GM12878 (cell line): ENCODE measurements around the gene PLP2. TPM values are rescaled to one million over a fixed set of nuclear protein-coding genes. Genes with fewer than 3 reads are reported as not detected.
A peak's percentile ranks its signal among the peaks of the same experiment; 100 is the strongest.

ENCODE experiments used
- EP300 ChIP-seq, 2 experiments: fragments of 150-350 bp in 1 of 2; IDR thresholded peaks; 2 replicates each; pipeline ENCODE4 v1.6.1; 2011 to 2012; ENCODE audit warnings: low read depth in 2 of 2, low read length in 2 of 2, borderline replicate concordance in 1 of 2, improper control_type of control experiment in 1 of 2, inconsistent platforms in 1 of 2; ENCODE audit not compliant: control insufficient read depth in 1 of 2
- HDGF ChIP-seq: fragments of 450-650 bp; IDR thresholded peaks from 2 replicates; pipeline ENCODE4 v1.6.1; 2016; ENCODE audit warnings: antibody characterized with exemption
- NFXL1 ChIP-seq: fragments of 450-650 bp; IDR thresholded peaks from 2 replicates; pipeline ENCODE4 v1.6.1; 2017; ENCODE audit warnings: antibody characterized with exemption, mild to moderate bottlenecking, borderline replicate concordance
- NR2C2 ChIP-seq: IDR thresholded peaks from 2 replicates; pipeline ENCODE4 v1.6.1; 2011; ENCODE audit warnings: borderline replicate concordance, low read depth; ENCODE audit not compliant: control insufficient read depth, insufficient read length
- RELB ChIP-seq: fragments of 450-650 bp; IDR thresholded peaks from 2 replicates; pipeline ENCODE4 v1.6.1; 2017; ENCODE audit warnings: low read depth, mild to moderate bottlenecking, moderate library complexity
- RUNX3 ChIP-seq: IDR thresholded peaks from 2 replicates; pipeline ENCODE4 v1.6.1; 2012; ENCODE audit warnings: low read length, inconsistent platforms
- SMAD1 ChIP-seq: fragments of 450-650 bp; IDR thresholded peaks from 2 replicates; pipeline ENCODE4 v1.6.1; 2018; ENCODE audit warnings: mild to moderate bottlenecking, low read depth; ENCODE audit not compliant: partially characterized antibody
- SMAD5 ChIP-seq: IDR thresholded peaks from 2 replicates; pipeline ENCODE4 v1.6.1; 2016; ENCODE audit warnings: antibody characterized with exemption, low read depth
- SREBF1 ChIP-seq: IDR thresholded peaks from 2 replicates; pipeline ENCODE4 v1.6.1; 2012; ENCODE audit warnings: mild to moderate bottlenecking, low read length
- STAT1 ChIP-seq: fragments of 450-650 bp; conservative IDR thresholded peaks from 2 replicates; pipeline ENCODE4 v1.6.1; 2014; ENCODE audit warnings: antibody characterized with exemption, mild to moderate bottlenecking
- TCF12 ChIP-seq: IDR thresholded peaks from 2 replicates; pipeline ENCODE4 v1.6.1; 2011; ENCODE audit warnings: low read depth, mild to moderate bottlenecking, low read length
- TCF3 ChIP-seq: IDR thresholded peaks from 2 replicates; pipeline ENCODE4 v1.6.1; 2012; ENCODE audit warnings: low read depth, mild to moderate bottlenecking, low read length, borderline replicate concordance; ENCODE audit not compliant: insufficient read depth
- ZNF24 ChIP-seq: fragments of 450-650 bp; IDR thresholded peaks from 2 replicates; pipeline ENCODE4 v1.6.1; 2017; ENCODE audit warnings: antibody characterized with exemption, mild to moderate bottlenecking
- polyA plus RNA-seq, 11 experiments: library from polyadenylated mRNA; depleted of rRNA in 4 of 11; unstranded in 6 of 11; stranded (reverse) in 5 of 11; fragments of >200 nt; fragmentation: Nextera tagmentation in 4 of 11; fragmentation: Illumina TruSeq in 1 of 11; extraction: Ambion mirVana in 4 of 11; extraction: Trizol in 1 of 11; gene quantifications; 1 replicate in 1 of 11; 2 replicates in 10 of 11; pipeline versions ENCODE4 v1.2.1 to v1.2.3, GENCODE V29; 2011 to 2016; ENCODE audit warnings: inconsistent platforms in 2 of 11, missing spikeins in 2 of 11, low read depth in 1 of 11
- total RNA-seq, 4 experiments: library from RNA; depleted of rRNA in 3 of 4; stranded (reverse); fragments of >200 nt in 3 of 4; fragmentation: Illumina TruSeq in 1 of 4; extraction: Trizol in 1 of 4; gene quantifications; 2 replicates each; pipeline versions ENCODE4 v1.2.1 to v1.2.3, GENCODE V29; 2013 to 2021
- TF ChIP-seq, protein P1 (sequence below): fragments of 450-650 bp; formaldehyde crosslinking; IDR thresholded peaks from 2 replicates; pipeline ENCODE4 v1.4.0; 2020; ENCODE audit warnings: mild to moderate bottlenecking, moderate library complexity
- TF ChIP-seq, protein P2 (sequence below): IDR thresholded peaks from 2 replicates; pipeline ENCODE4 v1.6.1; 2011; ENCODE audit warnings: mild to moderate bottlenecking, low read depth, low read length, moderate library complexity; ENCODE audit not compliant: insufficient replicate concordance
- TF ChIP-seq, protein P3 (sequence below): fragments of 150-350 bp; IDR thresholded peaks from 2 replicates; pipeline ENCODE4 v1.6.1; 2016; ENCODE audit warnings: low read depth, low read length
- TF ChIP-seq, protein P4 (sequence below): IDR thresholded peaks from 2 replicates; pipeline ENCODE4 v1.6.1; 2012; ENCODE audit warnings: low read depth, low read length, improper control_type of control experiment
- TF ChIP-seq, protein P5 (sequence below): fragments of 450-650 bp; IDR thresholded peaks from 2 replicates; pipeline ENCODE4 v1.6.1; 2016; ENCODE audit warnings: mild to moderate bottlenecking

The PLP2 gene
- total and polyA plus RNA-seq, 10 of the 15 experiments (the other 5 are each of a cell fraction or from before 2014, with no cell fraction given) = 56.6 to 177 (median 99.3) TPM

GRCh38 chrX:49172280-49172780 lies 632 bp downstream of the PLP2 start (continued):
- TF ChIP-seq, protein P1, sequence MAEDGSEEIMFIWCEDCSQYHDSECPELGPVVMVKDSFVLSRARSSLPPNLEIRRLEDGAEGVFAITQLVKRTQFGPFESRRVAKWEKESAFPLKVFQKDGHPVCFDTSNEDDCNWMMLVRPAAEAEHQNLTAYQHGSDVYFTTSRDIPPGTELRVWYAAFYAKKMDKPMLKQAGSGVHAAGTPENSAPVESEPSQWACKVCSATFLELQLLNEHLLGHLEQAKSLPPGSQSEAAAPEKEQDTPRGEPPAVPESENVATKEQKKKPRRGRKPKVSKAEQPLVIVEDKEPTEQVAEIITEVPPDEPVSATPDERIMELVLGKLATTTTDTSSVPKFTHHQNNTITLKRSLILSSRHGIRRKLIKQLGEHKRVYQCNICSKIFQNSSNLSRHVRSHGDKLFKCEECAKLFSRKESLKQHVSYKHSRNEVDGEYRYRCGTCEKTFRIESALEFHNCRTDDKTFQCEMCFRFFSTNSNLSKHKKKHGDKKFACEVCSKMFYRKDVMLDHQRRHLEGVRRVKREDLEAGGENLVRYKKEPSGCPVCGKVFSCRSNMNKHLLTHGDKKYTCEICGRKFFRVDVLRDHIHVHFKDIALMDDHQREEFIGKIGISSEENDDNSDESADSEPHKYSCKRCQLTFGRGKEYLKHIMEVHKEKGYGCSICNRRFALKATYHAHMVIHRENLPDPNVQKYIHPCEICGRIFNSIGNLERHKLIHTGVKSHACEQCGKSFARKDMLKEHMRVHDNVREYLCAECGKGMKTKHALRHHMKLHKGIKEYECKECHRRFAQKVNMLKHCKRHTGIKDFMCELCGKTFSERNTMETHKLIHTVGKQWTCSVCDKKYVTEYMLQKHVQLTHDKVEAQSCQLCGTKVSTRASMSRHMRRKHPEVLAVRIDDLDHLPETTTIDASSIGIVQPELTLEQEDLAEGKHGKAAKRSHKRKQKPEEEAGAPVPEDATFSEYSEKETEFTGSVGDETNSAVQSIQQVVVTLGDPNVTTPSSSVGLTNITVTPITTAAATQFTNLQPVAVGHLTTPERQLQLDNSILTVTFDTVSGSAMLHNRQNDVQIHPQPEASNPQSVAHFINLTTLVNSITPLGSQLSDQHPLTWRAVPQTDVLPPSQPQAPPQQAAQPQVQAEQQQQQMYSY (CRISPR knock-in tag) = no peak
- TF ChIP-seq, protein P2, sequence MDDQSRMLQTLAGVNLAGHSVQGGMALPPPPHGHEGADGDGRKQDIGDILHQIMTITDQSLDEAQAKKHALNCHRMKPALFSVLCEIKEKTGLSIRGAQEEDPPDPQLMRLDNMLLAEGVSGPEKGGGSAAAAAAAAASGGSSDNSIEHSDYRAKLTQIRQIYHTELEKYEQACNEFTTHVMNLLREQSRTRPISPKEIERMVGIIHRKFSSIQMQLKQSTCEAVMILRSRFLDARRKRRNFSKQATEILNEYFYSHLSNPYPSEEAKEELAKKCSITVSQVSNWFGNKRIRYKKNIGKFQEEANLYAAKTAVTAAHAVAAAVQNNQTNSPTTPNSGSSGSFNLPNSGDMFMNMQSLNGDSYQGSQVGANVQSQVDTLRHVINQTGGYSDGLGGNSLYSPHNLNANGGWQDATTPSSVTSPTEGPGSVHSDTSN = peak; percentile 89
- TF ChIP-seq TCF12 (0 out of 2 replicates have a peak, but pooled peaks have one; percentile 12), HDGF (no peak), NR2C2 (no peak), RELB (no peak), ZNF24 (no peak), SMAD5 (no peak), TCF3 (no peak), SREBF1 (no peak), SMAD1 (no peak), NFXL1 (no peak), RUNX3 (peak; percentile 5; the same call in 1 of the 2 replicates), STAT1 (no peak), EP300 (IDR thresholded peaks at IDR 0.05; ENCODE audit: borderline replicate concordance in 1 of 2, control insufficient read depth in 1 of 2, low read depth in 2 of 2, low read length in 2 of 2) (no peak)
- TF ChIP-seq, protein P3, sequence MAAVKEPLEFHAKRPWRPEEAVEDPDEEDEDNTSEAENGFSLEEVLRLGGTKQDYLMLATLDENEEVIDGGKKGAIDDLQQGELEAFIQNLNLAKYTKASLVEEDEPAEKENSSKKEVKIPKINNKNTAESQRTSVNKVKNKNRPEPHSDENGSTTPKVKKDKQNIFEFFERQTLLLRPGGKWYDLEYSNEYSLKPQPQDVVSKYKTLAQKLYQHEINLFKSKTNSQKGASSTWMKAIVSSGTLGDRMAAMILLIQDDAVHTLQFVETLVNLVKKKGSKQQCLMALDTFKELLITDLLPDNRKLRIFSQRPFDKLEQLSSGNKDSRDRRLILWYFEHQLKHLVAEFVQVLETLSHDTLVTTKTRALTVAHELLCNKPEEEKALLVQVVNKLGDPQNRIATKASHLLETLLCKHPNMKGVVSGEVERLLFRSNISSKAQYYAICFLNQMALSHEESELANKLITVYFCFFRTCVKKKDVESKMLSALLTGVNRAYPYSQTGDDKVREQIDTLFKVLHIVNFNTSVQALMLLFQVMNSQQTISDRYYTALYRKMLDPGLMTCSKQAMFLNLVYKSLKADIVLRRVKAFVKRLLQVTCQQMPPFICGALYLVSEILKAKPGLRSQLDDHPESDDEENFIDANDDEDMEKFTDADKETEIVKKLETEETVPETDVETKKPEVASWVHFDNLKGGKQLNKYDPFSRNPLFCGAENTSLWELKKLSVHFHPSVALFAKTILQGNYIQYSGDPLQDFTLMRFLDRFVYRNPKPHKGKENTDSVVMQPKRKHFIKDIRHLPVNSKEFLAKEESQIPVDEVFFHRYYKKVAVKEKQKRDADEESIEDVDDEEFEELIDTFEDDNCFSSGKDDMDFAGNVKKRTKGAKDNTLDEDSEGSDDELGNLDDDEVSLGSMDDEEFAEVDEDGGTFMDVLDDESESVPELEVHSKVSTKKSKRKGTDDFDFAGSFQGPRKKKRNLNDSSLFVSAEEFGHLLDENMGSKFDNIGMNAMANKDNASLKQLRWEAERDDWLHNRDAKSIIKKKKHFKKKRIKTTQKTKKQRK = no peak
- TF ChIP-seq, protein P4, sequence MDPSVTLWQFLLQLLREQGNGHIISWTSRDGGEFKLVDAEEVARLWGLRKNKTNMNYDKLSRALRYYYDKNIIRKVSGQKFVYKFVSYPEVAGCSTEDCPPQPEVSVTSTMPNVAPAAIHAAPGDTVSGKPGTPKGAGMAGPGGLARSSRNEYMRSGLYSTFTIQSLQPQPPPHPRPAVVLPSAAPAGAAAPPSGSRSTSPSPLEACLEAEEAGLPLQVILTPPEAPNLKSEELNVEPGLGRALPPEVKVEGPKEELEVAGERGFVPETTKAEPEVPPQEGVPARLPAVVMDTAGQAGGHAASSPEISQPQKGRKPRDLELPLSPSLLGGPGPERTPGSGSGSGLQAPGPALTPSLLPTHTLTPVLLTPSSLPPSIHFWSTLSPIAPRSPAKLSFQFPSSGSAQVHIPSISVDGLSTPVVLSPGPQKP = no peak
- TF ChIP-seq, protein P5, sequence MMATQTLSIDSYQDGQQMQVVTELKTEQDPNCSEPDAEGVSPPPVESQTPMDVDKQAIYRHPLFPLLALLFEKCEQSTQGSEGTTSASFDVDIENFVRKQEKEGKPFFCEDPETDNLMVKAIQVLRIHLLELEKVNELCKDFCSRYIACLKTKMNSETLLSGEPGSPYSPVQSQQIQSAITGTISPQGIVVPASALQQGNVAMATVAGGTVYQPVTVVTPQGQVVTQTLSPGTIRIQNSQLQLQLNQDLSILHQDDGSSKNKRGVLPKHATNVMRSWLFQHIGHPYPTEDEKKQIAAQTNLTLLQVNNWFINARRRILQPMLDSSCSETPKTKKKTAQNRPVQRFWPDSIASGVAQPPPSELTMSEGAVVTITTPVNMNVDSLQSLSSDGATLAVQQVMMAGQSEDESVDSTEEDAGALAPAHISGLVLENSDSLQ = peak; percentile 96
